Measurements from ENCODE around the gene SLC35F3. TPM values are rescaled to one million over a fixed set of nuclear protein-coding genes. Genes with fewer than 3 reads are reported as not detected.

SLC35F3 gene
- total RNA-seq, 4 donors from 2014 or later = 0.36 to 1.4 (median 0.54) TPM

GRCh38 chr1:234089396-234089795 lies 184.9 kb downstream of the SLC35F3 start:
- H3K36me3 ChIP-seq = no peaks in the 10 kb centered on the region
- peaks cover 6% of the 10 kb centered on the region for H3K27me3 ChIP-seq
- H3K27ac ChIP-seq = no peak overlapping the region
- no peaks in the 10 kb centered on the region for H3K4me1 ChIP-seq
- H3K4me3 ChIP-seq = no peak overlapping the region
- H3K9me3 ChIP-seq = peaks cover 5% of the 10 kb centered on the region
- 81% methylated on average over 3 of the region's 3 CpGs for WGBS
- no peak for DNase-seq (ENCODE audit: low spot score in 2 of 2)
- TF ChIP-seq POLR2A (IDR thresholded peaks at IDR 0.05) (no peak), POLR2AphosphoS5 (IDR thresholded peaks at IDR 0.05) (no peak), EP300 (IDR thresholded peaks at IDR 0.05) (no peak)
- TF ChIP-seq, protein P1, sequence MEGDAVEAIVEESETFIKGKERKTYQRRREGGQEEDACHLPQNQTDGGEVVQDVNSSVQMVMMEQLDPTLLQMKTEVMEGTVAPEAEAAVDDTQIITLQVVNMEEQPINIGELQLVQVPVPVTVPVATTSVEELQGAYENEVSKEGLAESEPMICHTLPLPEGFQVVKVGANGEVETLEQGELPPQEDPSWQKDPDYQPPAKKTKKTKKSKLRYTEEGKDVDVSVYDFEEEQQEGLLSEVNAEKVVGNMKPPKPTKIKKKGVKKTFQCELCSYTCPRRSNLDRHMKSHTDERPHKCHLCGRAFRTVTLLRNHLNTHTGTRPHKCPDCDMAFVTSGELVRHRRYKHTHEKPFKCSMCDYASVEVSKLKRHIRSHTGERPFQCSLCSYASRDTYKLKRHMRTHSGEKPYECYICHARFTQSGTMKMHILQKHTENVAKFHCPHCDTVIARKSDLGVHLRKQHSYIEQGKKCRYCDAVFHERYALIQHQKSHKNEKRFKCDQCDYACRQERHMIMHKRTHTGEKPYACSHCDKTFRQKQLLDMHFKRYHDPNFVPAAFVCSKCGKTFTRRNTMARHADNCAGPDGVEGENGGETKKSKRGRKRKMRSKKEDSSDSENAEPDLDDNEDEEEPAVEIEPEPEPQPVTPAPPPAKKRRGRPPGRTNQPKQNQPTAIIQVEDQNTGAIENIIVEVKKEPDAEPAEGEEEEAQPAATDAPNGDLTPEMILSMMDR (IDR thresholded peaks at IDR 0.05) = no peak

DNA sequence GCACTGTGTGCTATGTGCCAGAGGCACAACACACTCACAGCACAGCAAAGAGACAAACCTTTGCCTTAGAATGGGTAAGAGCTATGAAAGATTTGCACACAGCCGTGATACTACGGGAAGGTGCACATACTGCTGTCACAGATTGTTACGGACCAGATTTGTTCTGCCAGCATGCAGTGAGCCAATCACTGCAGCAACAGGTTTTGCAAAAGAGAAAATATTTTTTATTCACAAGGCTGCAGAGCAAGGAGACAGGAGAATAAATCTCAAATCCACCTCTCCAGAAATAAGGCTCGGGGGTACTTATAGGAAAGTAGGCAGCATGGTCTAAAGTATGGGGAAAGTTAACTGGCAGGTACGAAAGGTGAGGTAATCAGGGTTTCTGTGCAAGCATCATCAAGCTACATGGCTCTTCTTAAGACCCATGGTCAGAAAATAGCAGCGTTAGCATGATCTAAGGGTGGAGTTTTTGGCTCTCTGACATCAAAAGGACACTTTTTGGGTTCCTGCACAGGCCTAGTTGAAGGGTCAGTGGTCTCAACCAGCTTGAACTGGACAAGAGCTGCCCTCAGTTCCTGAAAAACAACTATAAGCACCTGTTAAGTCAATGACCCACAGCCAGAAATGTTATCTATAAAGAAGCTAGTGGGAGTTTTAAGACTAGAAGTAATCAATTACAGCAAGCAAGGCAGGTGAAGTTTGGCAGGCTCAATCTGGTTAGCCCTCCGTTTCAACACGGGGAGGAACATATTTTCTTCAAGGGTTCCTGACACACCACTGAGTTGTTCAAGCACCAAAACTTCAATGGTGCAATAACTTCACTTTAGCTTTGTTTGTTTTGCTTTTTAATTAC lies 186.0 kb downstream of the SLC35F3 start:
- H3K9me3 ChIP-seq = peaks cover 5% of the 10 kb centered on the region
- no peak for TF ChIP-seq POLR2AphosphoS5 (IDR thresholded peaks at IDR 0.05)
- TF ChIP-seq, protein P1 (IDR thresholded peaks at IDR 0.05) = no peak
- TF ChIP-seq EP300 (IDR thresholded peaks at IDR 0.05) = no peak
- no peak for TF ChIP-seq POLR2A (IDR thresholded peaks at IDR 0.05)
- H3K36me3 ChIP-seq = no peaks in the 10 kb centered on the region
- no peaks in the 10 kb centered on the region for H3K4me1 ChIP-seq
- DNase-seq (ENCODE audit: low spot score in 2 of 2) = no peak
- WGBS = 85% methylated on average over 8 of the region's 8 CpGs
- peaks cover 6% of the 10 kb centered on the region for H3K27me3 ChIP-seq
- H3K4me3 ChIP-seq = no peak overlapping the region
- no peak overlapping the region for H3K27ac ChIP-seq

DNA sequence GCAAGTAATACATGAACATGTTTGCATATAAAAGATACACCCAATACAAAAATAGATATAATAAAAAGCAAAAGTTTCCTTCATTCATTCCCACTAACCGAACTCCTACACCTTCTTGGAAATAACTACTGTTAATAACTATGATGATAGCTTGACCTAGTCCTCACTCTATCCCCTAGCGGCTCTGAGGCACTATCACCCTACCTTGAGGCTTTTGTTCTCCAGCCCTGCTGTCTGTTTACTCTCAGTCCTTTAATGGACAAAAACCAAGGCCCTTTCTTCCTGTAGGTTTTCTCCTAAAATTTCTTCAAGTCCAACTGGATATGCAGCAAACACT lies 186.6 kb downstream of the SLC35F3 start:
- TF ChIP-seq, protein P1 (IDR thresholded peaks at IDR 0.05) = no peak
- TF ChIP-seq POLR2A (IDR thresholded peaks at IDR 0.05) (no peak), EP300 (IDR thresholded peaks at IDR 0.05) (no peak), POLR2AphosphoS5 (IDR thresholded peaks at IDR 0.05) (no peak)
- DNase-seq (ENCODE audit: low spot score in 2 of 2) = no peak
- Histone ChIP-seq H3K9me3 (peaks cover 5% of the 10 kb centered on the region), H3K4me3 (no peak overlapping the region), H3K36me3 (no peaks in the 10 kb centered on the region), H3K27ac (no peak overlapping the region), H3K27me3 (peaks cover 6% of the 10 kb centered on the region), H3K4me1 (no peaks in the 10 kb centered on the region)
- 86% methylated on average over 2 of the region's 2 CpGs for WGBS

DNA sequence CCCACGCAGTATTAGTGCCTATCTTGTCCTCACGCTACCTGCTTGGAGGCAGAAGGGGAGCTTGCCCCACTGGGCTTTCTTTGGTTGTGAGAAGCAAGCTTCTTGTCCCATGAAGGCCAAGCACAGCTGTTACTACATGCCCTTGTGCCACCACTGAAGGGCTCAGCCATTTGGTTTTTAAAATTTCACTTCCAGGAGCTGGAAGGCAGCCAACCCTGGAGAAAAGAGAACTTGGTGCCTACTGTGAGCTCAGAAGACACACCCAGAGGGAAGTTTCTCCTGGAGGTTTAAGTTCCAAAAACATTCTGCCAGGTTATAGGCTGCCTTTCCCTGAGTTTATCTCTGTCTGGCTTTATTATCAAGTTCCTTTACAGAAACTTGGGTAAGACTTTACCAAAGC lies 187.4 kb downstream of the SLC35F3 start:
- 77% methylated on average over 2 of the region's 2 CpGs for WGBS

GRCh38 chr1:234093107-234093506 lies 188.6 kb downstream of the SLC35F3 start:
- 85% methylated on average over 1 of the region's 1 CpG for WGBS
- peaks cover 5% of the 10 kb centered on the region for H3K9me3 ChIP-seq
- no peak for DNase-seq (ENCODE audit: low spot score in 2 of 2)
- H3K36me3 ChIP-seq = no peaks in the 10 kb centered on the region
- TF ChIP-seq EP300 (IDR thresholded peaks at IDR 0.05) (no peak), POLR2A (IDR thresholded peaks at IDR 0.05) (no peak), POLR2AphosphoS5 (IDR thresholded peaks at IDR 0.05) (no peak)
- TF ChIP-seq, protein P1 (IDR thresholded peaks at IDR 0.05) = no peak
- H3K27me3 ChIP-seq = peaks cover 3% of the 10 kb centered on the region
- no peak overlapping the region for H3K4me3 ChIP-seq
- H3K4me1 ChIP-seq = no peaks in the 10 kb centered on the region
- H3K27ac ChIP-seq = no peak overlapping the region

More for the DNA sequence above, 187.4 kb downstream of the SLC35F3 start:
- Histone ChIP-seq H3K36me3 (no peaks in the 10 kb centered on the region), H3K27ac (no peak overlapping the region), H3K27me3 (peaks cover 6% of the 10 kb centered on the region), H3K9me3 (peaks cover 5% of the 10 kb centered on the region), H3K4me1 (no peaks in the 10 kb centered on the region), H3K4me3 (no peak overlapping the region)
- DNase-seq (ENCODE audit: low spot score in 2 of 2) = no peak
- no peak for TF ChIP-seq POLR2A (IDR thresholded peaks at IDR 0.05)
- no peak for TF ChIP-seq EP300 (IDR thresholded peaks at IDR 0.05)

All from suprapubic skin (tissue), 4 donors.